Measurements from ENCODE around the gene PLXNC1. TPM values are rescaled to one million over a fixed set of nuclear protein-coding genes. Genes with fewer than 3 reads are reported as not detected.

PLXNC1 gene
- total and polyA plus RNA-seq, 2 of the 8 experiments (the other 6 are each of a cell fraction or from before 2014, with no cell fraction given), result 0.83 to 2.0 TPM

DNA sequence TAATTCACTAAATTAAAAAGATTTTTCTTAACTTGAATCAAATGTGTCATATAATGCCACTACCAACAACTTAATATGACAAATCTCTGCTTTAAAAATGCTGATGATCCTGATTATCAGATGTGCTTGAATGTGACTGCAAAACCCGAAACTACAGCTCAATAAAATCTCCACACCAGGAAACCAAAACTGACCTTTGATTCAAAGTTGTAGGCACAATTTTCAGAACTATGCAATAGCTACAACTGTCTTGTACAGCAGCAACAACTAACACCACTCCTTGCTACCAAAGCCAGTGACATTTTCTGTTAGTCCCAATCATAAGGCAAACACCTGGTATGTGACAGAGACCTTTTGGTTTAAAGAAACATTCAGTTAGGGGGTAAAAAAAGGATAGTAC, 164.0 kb downstream of the PLXNC1 start:
- FAIRE-seq (no peak), DNase-seq (ENCODE audit: low read depth in 1 of 2, low spot score in 2 of 2) (no peak)
- Histone ChIP-seq H3K18ac (ENCODE audit: extremely low read depth, low read length) (no peak overlapping the region), H3K27me3 (replicated peaks in 1 of 4; ENCODE audit: control insufficient read depth in 3 of 4, extremely low read depth in 1 of 4, insufficient read depth in 3 of 4, low read length in 3 of 4) (no peaks in the 10 kb centered on the region), H2BK20ac (ENCODE audit: low read length) (no peak overlapping the region), H3K36me3 (ENCODE audit: control insufficient read depth in 2 of 4, insufficient read depth in 4 of 4, low read length in 3 of 4) (peaks cover 2 to 7% (median 6%) of the 10 kb centered on the region in 4 experiments; a peak in 3 of 8 replicates), H3K23ac (ENCODE audit: insufficient read length) (no peak overlapping the region), H3K14ac (ENCODE audit: insufficient read length) (no peak overlapping the region), H2BK120ac (replicated peaks; ENCODE audit: low read depth, low read length) (no peak overlapping the region), H3K4me1 (replicated peaks in 1 of 4; ENCODE audit: control insufficient read depth in 3 of 4, insufficient read depth in 4 of 4, low read length in 3 of 4) (no peaks in the 10 kb centered on the region), H2BK15ac (ENCODE audit: low read length) (no peak overlapping the region), H3K79me2 (ENCODE audit: control insufficient read depth in 1 of 2, insufficient read depth in 2 of 2, low read length in 2 of 2) (no peaks in the 10 kb centered on the region), H3K4me3 (ENCODE audit: extremely low read depth in 1 of 4, insufficient read depth in 2 of 4, low read depth in 3 of 4, low read length in 4 of 4) (no peak overlapping the region), H3K4me2 (ENCODE audit: insufficient read depth in 1 of 2, low read depth in 2 of 2, low read length in 2 of 2) (no peak overlapping the region), H4K8ac (ENCODE audit: extremely low read depth, insufficient read depth, low read length) (no peak overlapping the region), H3K56ac (replicated peaks; ENCODE audit: insufficient read length, low read depth, low read length) (no peak overlapping the region), H3K9me3 (ENCODE audit: insufficient read depth in 2 of 2, low read depth in 1 of 2, low read length in 1 of 2) (peaks cover 0 to 5% of the 10 kb centered on the region in 2 experiments; a peak in 2 of 4 replicates), H2BK5ac (ENCODE audit: low read depth, low read length) (no peak overlapping the region), H2BK12ac (ENCODE audit: low read depth, low read length) (no peak overlapping the region), H3K79me1 (ENCODE audit: low read depth, low read length) (no peaks in the 10 kb centered on the region), H2AK5ac (ENCODE audit: low read depth, low read length) (no peak overlapping the region), H4K91ac (replicated peaks; ENCODE audit: insufficient read length, low read length) (no peak overlapping the region), H4K20me1 (replicated peaks in 1 of 2; ENCODE audit: control insufficient read depth in 1 of 2, insufficient read depth in 2 of 2, low read length in 2 of 2) (no peaks in the 10 kb centered on the region), H2AFZ (ENCODE audit: low read length) (no peak overlapping the region), H3K4ac (replicated peaks; ENCODE audit: insufficient read length, low read depth, low read length) (no peak overlapping the region), H3K23me2 (ENCODE audit: low read depth, low read length) (no peaks in the 10 kb centered on the region), H3K27ac (ENCODE audit: low read depth, low read length) (no peak overlapping the region), H4K5ac (ENCODE audit: insufficient read length, low read depth, low read length) (no peak overlapping the region), H3K9ac (replicated peaks in 1 of 4; ENCODE audit: extremely low read depth in 1 of 4, low read depth in 3 of 4, low read length in 3 of 4) (no peak overlapping the region)
- WGBS, 2 experiments (ENCODE audit: extremely low coverage in 1 of 2, insufficient coverage in 1 of 2, insufficient read length in 1 of 2, insufficient replicate concordance in 2 of 2, low coverage in 1 of 2, low lambda C conversion rate in 2 of 2, missing lambda C conversion rate in 1 of 2), result 95% methylated on average over 1 of the region's 1 CpG; no CpG with 5 or more reads in 1 of the 2 experiments
- no peak for TF ChIP-seq HDAC2 (IDR thresholded peaks at IDR 0.05; ENCODE audit: borderline replicate concordance in 1 of 2, low read depth in 2 of 2, low read length in 2 of 2)
- TF ChIP-seq, protein P1, sequence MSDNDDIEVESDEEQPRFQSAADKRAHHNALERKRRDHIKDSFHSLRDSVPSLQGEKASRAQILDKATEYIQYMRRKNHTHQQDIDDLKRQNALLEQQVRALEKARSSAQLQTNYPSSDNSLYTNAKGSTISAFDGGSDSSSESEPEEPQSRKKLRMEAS (IDR thresholded peaks at IDR 0.05), result no peak
- no peak for TF ChIP-seq JUND (IDR thresholded peaks at IDR 0.05; ENCODE audit: low read length)
- TF ChIP-seq NRF1 (IDR thresholded peaks at IDR 0.05; ENCODE audit: low read depth, low read length), result no peak
- TF ChIP-seq SAP30 (IDR thresholded peaks at IDR 0.05; ENCODE audit: insufficient read depth, insufficient replicate concordance, low read length), result no peak
- no peak for TF ChIP-seq NANOG (IDR thresholded peaks at IDR 0.05; ENCODE audit: insufficient read depth, low read depth, low read length, poor library complexity, severe bottlenecking)
- TF ChIP-seq, protein P2, sequence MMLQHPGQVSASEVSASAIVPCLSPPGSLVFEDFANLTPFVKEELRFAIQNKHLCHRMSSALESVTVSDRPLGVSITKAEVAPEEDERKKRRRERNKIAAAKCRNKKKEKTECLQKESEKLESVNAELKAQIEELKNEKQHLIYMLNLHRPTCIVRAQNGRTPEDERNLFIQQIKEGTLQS (IDR thresholded peaks at IDR 0.05; ENCODE audit: insufficient read depth, low read depth, low read length), result no peak
- TF ChIP-seq TAF1 (IDR thresholded peaks at IDR 0.05; ENCODE audit: low read depth, low read length), result no peak
- no peak for TF ChIP-seq CBX5 (IDR thresholded peaks at IDR 0.05; ENCODE audit: low read depth, low read length)
- no peak for TF ChIP-seq MAFK (IDR thresholded peaks at IDR 0.05; ENCODE audit: low read depth, low read length)
- TF ChIP-seq SP4 (IDR thresholded peaks at IDR 0.05; ENCODE audit: low read length), result no peak
- TF ChIP-seq ASH2L (IDR thresholded peaks at IDR 0.05; ENCODE audit: low read length), result no peak
- no peak for TF ChIP-seq CHD1 (IDR thresholded peaks at IDR 0.05; ENCODE audit: low read depth, low read length)
- TF ChIP-seq TEAD4 (IDR thresholded peaks at IDR 0.05; ENCODE audit: low read depth, low read length), result no peak
- no peak for TF ChIP-seq BACH1 (IDR thresholded peaks at IDR 0.05; ENCODE audit: low read length)
- POLR2A ChIA-PET (ENCODE audit: partially characterized antibody), result no interaction called here
- CTCF ChIA-PET (ENCODE audit: partially characterized antibody), result no interaction called here
